ENCODE measurements around the gene XYLT1. TPM values are rescaled to one million over a fixed set of nuclear protein-coding genes. Genes with fewer than 3 reads are reported as not detected.

The XYLT1 gene
- total and polyA plus RNA-seq, 2 of the 8 experiments (the other 6 are each of a cell fraction or from before 2014, with no cell fraction given): 6.6 to 25.4 TPM

GRCh38 chr16:17474037-17474436, 3.3 kb upstream of the XYLT1 start:
- Histone ChIP-seq H3K4me3 (ENCODE audit: extremely low read depth in 1 of 4, insufficient read depth in 2 of 4, low read depth in 3 of 4, low read length in 4 of 4) (no peak overlapping the region), H2BK12ac (ENCODE audit: low read depth, low read length) (no peak overlapping the region), H3K18ac (ENCODE audit: extremely low read depth, low read length) (no peak overlapping the region), H3K9ac (replicated peaks in 1 of 4; ENCODE audit: extremely low read depth in 1 of 4, low read depth in 3 of 4, low read length in 3 of 4) (no peak overlapping the region), H2BK15ac (ENCODE audit: low read length) (no peak overlapping the region), H3K27me3 (replicated peaks in 1 of 4; ENCODE audit: control insufficient read depth in 3 of 4, extremely low read depth in 1 of 4, insufficient read depth in 3 of 4, low read length in 3 of 4) (peaks cover 0 to 24% (median 12%) of the 10 kb centered on the region in 4 experiments; a peak in 5 of 7 replicates), H3K79me2 (ENCODE audit: control insufficient read depth in 1 of 2, insufficient read depth in 2 of 2, low read length in 2 of 2) (peaks cover 0 to 7% of the 10 kb centered on the region in 2 experiments; a peak in 1 of 4 replicates), H2BK5ac (ENCODE audit: low read depth, low read length) (no peak overlapping the region), H3K4me1 (replicated peaks in 1 of 4; ENCODE audit: control insufficient read depth in 3 of 4, insufficient read depth in 4 of 4, low read length in 3 of 4) (peaks cover 5 to 16% (median 10%) of the 10 kb centered on the region in 4 experiments; a peak in 6 of 7 replicates), H4K5ac (ENCODE audit: insufficient read length, low read depth, low read length) (no peak overlapping the region), H3K23ac (ENCODE audit: insufficient read length) (no peak overlapping the region), H3K14ac (ENCODE audit: insufficient read length) (no peak overlapping the region), H3K79me1 (ENCODE audit: low read depth, low read length) (no peaks in the 10 kb centered on the region), H4K91ac (replicated peaks; ENCODE audit: insufficient read length, low read length) (no peak overlapping the region), H3K36me3 (ENCODE audit: control insufficient read depth in 2 of 4, insufficient read depth in 4 of 4, low read length in 3 of 4) (no peaks in the 10 kb centered on the region), H4K20me1 (replicated peaks in 1 of 2; ENCODE audit: control insufficient read depth in 1 of 2, insufficient read depth in 2 of 2, low read length in 2 of 2) (peaks cover 7 to 10% of the 10 kb centered on the region in 2 experiments), H3K27ac (ENCODE audit: low read depth, low read length) (no peak overlapping the region), H3K4me2 (ENCODE audit: insufficient read depth in 1 of 2, low read depth in 2 of 2, low read length in 2 of 2) (no peak overlapping the region), H2BK120ac (replicated peaks; ENCODE audit: low read depth, low read length) (no peak overlapping the region), H3K23me2 (ENCODE audit: low read depth, low read length) (peaks cover 14% of the 10 kb centered on the region), H2AFZ (ENCODE audit: low read length) (no peak overlapping the region), H3K9me3 (ENCODE audit: insufficient read depth in 2 of 2, low read depth in 1 of 2, low read length in 1 of 2) (no peaks in the 10 kb centered on the region), H4K8ac (ENCODE audit: extremely low read depth, insufficient read depth, low read length) (no peak overlapping the region), H2BK20ac (ENCODE audit: low read length) (no peak overlapping the region), H3K56ac (replicated peaks; ENCODE audit: insufficient read length, low read depth, low read length) (no peak overlapping the region), H3K4ac (replicated peaks; ENCODE audit: insufficient read length, low read depth, low read length) (no peak overlapping the region), H2AK5ac (ENCODE audit: low read depth, low read length) (no peak overlapping the region)
- ChIA-PET CTCF (ENCODE audit: partially characterized antibody) (interaction anchor here (0.9 to 1.4 kb wide), 5 partner anchors 9 to 246 kb away, joined by 3 to 5 read pairs (median 4); no protein-coding TSS in a partner anchor), POLR2A (ENCODE audit: partially characterized antibody) (interaction anchor here (0.7 kb wide), 1 partner anchor 363 kb away, joined by 3 read pairs; no protein-coding TSS in a partner anchor)
- no peak for TF ChIP-seq SUZ12 (IDR thresholded peaks at IDR 0.05; ENCODE audit: low read length)
- no peak for TF ChIP-seq GABPA (IDR thresholded peaks at IDR 0.05; ENCODE audit: borderline replicate concordance, insufficient read depth, low read length)
- TF ChIP-seq BACH1 (IDR thresholded peaks at IDR 0.05; ENCODE audit: low read length): no peak
- TF ChIP-seq RBBP5 (IDR thresholded peaks at IDR 0.05; ENCODE audit: borderline replicate concordance, low read depth, low read length): no peak
- TF ChIP-seq HDAC6 (IDR thresholded peaks at IDR 0.05; ENCODE audit: low read depth, low read length): no peak
- no peak for TF ChIP-seq PHF8 (conservative IDR thresholded peaks at IDR 0.05; ENCODE audit: low read depth, low read length)
- TF ChIP-seq KDM1A (IDR thresholded peaks at IDR 0.05; ENCODE audit: borderline replicate concordance, low read length): no peak
- no peak for TF ChIP-seq ZNF274 (IDR thresholded peaks at IDR 0.05; ENCODE audit: borderline replicate concordance, extremely low read depth, low read length)
- TF ChIP-seq RFX5 (IDR thresholded peaks at IDR 0.05; ENCODE audit: borderline replicate concordance, low read depth, low read length): no peak
- TF ChIP-seq SIX5 (IDR thresholded peaks at IDR 0.05; ENCODE audit: low read depth, low read length): no peak
- no peak for TF ChIP-seq TAF7 (optimal IDR thresholded peaks at IDR 0.05; ENCODE audit: borderline replicate concordance, low read depth, low read length)
- no peak for TF ChIP-seq POLR2A (IDR thresholded peaks at IDR 0.05; ENCODE audit: control extremely low read depth in 1 of 2, low read depth in 2 of 2, low read length in 2 of 2)
- no peak for DNase-seq (ENCODE audit: low read depth in 1 of 2, low spot score in 2 of 2)
- WGBS, 2 experiments (ENCODE audit: extremely low coverage in 1 of 2, insufficient coverage in 1 of 2, insufficient read length in 1 of 2, insufficient replicate concordance in 2 of 2, low coverage in 1 of 2, low lambda C conversion rate in 2 of 2, missing lambda C conversion rate in 1 of 2): 90% methylated on average over 4 of the region's 4 CpGs; no CpG with 5 or more reads in 1 of the 2 experiments
- FAIRE-seq: no peak

Measured in H1 (cell line).